ENCODE results near the gene MFN2. TPM values are rescaled to one million over a fixed set of nuclear protein-coding genes. Genes with fewer than 3 reads are reported as not detected.

Gene MFN2
- total RNA-seq, 1 donor from 2014 or later: 61.9 TPM

DNA sequence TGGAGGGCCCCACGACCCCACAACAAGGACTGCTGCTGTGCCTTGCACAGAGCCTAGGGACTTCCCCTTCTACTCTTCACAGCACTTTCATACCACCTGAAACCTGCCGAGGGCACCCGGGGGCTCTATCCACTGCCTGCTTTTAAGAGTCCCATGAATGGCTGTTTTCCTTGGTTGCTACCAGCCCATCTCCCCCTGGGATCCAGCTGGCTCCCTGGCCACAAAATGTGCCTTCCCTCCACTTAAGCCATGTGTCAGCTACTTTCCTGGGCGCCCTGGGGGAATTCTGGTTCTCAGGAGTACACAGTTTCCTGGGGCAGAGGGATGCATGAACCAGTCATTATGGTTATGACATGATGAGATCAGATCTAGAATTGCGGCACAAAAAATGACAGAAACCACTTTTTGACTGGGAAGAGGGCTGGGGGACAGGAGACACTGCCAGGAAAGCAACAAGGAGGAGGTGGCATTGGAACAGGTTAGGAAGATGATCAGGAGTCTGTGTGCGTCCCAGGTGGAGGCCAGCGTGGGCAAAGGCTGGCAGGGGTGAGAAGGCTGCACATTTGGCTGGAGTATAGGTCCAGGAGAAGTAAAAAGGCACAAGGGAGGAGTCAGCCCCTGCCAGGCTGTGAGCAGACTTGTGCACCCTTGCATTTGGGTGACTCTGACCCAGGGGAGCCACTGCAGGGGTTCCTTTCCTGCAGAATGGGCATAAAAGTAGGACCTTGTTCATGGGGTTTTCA is 79.6 kb downstream of the MFN2 start:
- H3K4me3 Mint-ChIP-seq (ENCODE audit: unreplicated experiment): no peak overlapping the region
- H3K27me3 Mint-ChIP-seq (ENCODE audit: unreplicated experiment): peaks cover 11% of the 10 kb centered on the region
- H3K9me3 Mint-ChIP-seq (ENCODE audit: unreplicated experiment): peaks cover 6% of the 10 kb centered on the region
- H3K27ac Mint-ChIP-seq (ENCODE audit: unreplicated experiment): peak overlapping the region; percentile 31
- peak; percentile 62 for DNase-seq
- peaks cover 7% of the 10 kb centered on the region for H3K36me3 Mint-ChIP-seq (ENCODE audit: unreplicated experiment)
- peaks cover 8% of the 10 kb centered on the region for H3K4me1 Mint-ChIP-seq (ENCODE audit: low read depth, unreplicated experiment)
- TF ChIP-seq, protein P1, sequence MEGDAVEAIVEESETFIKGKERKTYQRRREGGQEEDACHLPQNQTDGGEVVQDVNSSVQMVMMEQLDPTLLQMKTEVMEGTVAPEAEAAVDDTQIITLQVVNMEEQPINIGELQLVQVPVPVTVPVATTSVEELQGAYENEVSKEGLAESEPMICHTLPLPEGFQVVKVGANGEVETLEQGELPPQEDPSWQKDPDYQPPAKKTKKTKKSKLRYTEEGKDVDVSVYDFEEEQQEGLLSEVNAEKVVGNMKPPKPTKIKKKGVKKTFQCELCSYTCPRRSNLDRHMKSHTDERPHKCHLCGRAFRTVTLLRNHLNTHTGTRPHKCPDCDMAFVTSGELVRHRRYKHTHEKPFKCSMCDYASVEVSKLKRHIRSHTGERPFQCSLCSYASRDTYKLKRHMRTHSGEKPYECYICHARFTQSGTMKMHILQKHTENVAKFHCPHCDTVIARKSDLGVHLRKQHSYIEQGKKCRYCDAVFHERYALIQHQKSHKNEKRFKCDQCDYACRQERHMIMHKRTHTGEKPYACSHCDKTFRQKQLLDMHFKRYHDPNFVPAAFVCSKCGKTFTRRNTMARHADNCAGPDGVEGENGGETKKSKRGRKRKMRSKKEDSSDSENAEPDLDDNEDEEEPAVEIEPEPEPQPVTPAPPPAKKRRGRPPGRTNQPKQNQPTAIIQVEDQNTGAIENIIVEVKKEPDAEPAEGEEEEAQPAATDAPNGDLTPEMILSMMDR (IDR thresholded peaks at IDR 0.05; ENCODE audit: partially characterized antibody, unreplicated experiment): no peak

DNA sequence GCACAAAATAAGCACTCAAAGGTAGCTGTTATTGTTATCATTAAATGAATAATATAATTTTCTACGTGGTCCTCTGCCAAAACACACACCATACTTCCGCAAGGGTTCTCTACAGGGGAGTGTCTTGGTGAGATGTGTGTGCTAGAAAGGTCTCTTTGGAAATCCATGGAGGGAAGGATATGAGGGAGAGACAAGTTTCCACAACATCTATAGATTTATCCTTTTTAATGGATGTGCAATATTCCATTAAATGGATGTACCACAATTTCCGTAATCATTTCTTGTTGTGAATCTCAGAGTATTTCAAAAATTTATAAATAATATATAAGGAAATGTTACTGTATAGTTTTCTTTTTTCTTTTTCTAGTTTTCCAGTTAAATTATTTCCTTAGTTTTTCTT is 80.3 kb downstream of the MFN2 start:
- Mint-ChIP-seq H3K27me3 (ENCODE audit: unreplicated experiment) (peaks cover 11% of the 10 kb centered on the region), H3K4me1 (ENCODE audit: low read depth, unreplicated experiment) (peaks cover 6% of the 10 kb centered on the region), H3K27ac (ENCODE audit: unreplicated experiment) (no peak overlapping the region), H3K9me3 (ENCODE audit: unreplicated experiment) (peaks cover 6% of the 10 kb centered on the region), H3K4me3 (ENCODE audit: unreplicated experiment) (no peak overlapping the region), H3K36me3 (ENCODE audit: unreplicated experiment) (peaks cover 7% of the 10 kb centered on the region)
- no peak for DNase-seq
- TF ChIP-seq, protein P1 (IDR thresholded peaks at IDR 0.05; ENCODE audit: partially characterized antibody, unreplicated experiment): no peak

Small RNA genes lying within 50 kb of the gene (microRNA-seq; reads per million reads assigned to microRNA genes)
- 6.8 reads per million, percentile 38 among the genes with 10 or more reads in this experiment for gene MIR6729 (ENCODE audit: unreplicated experiment)

Other genes starting within 250 kb of the MFN2 start
- 6.1 TPM for gene AGTRAP, start 244.3 kb upstream of the MFN2 start, total RNA-seq (ENCODE audit: unreplicated experiment)
- not detected for gene C1orf167, start 218.3 kb upstream of the MFN2 start, total RNA-seq (ENCODE audit: unreplicated experiment)
- gene MTHFR, start 174.5 kb upstream of the MFN2 start, total RNA-seq (ENCODE audit: unreplicated experiment): 83.2 TPM
- gene CLCN6, start 174.3 kb upstream of the MFN2 start, total RNA-seq (ENCODE audit: unreplicated experiment): 94.3 TPM
- not detected for gene NPPA, start 132.7 kb upstream of the MFN2 start, total RNA-seq (ENCODE audit: unreplicated experiment)
- not detected for gene NPPB, start 121.5 kb upstream of the MFN2 start, total RNA-seq (ENCODE audit: unreplicated experiment)
- gene KIAA2013, start 54.0 kb upstream of the MFN2 start, total RNA-seq (ENCODE audit: unreplicated experiment): 35.7 TPM
- 113 TPM for gene PLOD1, start 45.7 kb upstream of the MFN2 start, total RNA-seq (ENCODE audit: unreplicated experiment)
- gene MIIP, start 39.1 kb downstream of the MFN2 start, total RNA-seq (ENCODE audit: unreplicated experiment): 62.3 TPM
- gene TNFRSF8, start 82.9 kb downstream of the MFN2 start, total RNA-seq (ENCODE audit: unreplicated experiment): not detected
- gene TNFRSF1B, start 186.5 kb downstream of the MFN2 start, total RNA-seq (ENCODE audit: unreplicated experiment): 5.1 TPM
- 32.8 TPM for gene VPS13D, start 249.6 kb downstream of the MFN2 start, total RNA-seq (ENCODE audit: unreplicated experiment)